8988T (cell line): Measurements from ENCODE around the gene ANKRD29.
A peak's percentile ranks its signal among the peaks of the same experiment; 100 is the strongest.

Source experiments
- DNase-seq: peaks from one replicate; pipeline ENCODE4 v3.0.0; 2011

Gene ANKRD29, protein sequence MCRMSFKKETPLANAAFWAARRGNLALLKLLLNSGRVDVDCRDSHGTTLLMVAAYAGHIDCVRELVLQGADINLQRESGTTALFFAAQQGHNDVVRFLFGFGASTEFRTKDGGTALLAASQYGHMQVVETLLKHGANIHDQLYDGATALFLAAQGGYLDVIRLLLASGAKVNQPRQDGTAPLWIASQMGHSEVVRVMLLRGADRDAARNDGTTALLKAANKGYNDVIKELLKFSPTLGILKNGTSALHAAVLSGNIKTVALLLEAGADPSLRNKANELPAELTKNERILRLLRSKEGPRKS

DNA sequence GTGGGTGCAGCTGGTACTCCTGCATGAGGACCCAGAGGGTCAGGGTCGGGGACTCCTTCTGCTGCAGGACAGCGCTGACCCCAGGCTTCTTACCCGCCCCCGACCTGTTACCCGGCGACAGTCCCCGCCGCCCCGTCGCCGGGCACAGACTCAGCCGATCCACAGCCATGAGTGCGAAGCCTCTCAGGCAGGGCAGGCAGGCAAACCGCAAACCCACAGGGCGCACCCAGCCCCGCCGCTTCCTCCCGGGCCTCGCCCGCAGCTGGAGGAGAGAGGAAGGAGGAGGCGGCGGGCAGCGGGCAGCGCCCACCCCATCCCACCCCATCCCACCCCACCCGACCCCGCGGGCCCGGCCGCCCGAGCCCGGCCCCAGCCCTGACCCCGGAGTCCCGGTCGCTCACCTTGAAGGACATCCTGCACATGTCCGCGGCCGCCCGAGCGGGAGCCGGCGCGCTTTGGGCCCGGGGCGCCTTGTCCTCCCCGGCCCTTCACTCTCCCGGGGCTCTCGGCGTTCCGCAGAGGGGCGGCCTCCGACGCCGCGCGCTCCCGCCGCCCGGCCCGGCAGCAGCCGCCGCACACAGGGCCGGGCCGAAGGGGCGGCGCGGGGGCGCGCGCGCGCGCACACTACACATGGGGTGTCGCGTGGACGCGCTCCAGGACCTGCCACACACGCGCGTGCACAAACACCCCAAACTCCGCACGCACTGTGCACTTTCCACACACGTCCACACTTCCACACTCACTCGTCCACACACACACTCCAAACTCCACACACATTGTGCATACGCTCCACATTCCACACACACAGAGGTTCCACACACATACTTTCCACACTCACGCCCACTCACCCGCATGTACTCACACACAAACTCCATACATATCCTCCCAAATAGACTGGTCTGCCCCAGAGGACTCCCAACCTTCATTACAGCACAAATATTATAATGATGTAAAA, at the start of gene ANKRD29:
ANKRD29 (minus strand) TSS at position 603 of the 955 bp plus-strand sequence; CDS start at position 422, 181 bp downstream.
- DNase-seq = peak; percentile 98

DNA sequence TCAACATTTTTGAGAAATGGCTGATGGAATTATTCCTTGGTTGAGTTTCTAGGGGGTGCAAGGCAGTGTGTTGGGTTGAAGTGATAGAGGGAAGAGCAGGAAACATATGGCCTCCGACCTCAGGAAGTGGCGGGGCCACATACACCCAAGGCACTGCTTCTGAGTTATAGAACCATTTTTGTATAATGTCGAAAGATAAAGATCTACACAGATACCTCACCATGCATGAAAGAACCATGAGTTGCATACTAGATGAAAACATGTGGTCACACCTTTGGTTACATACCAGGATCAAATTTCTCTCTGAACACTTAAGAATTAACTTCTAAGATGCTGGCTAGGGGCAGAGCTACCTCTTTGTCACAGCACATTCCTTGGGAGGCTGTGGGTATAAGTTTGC, 49.7 kb upstream of the ANKRD29 start:
- DNase-seq = no peak

DNA sequence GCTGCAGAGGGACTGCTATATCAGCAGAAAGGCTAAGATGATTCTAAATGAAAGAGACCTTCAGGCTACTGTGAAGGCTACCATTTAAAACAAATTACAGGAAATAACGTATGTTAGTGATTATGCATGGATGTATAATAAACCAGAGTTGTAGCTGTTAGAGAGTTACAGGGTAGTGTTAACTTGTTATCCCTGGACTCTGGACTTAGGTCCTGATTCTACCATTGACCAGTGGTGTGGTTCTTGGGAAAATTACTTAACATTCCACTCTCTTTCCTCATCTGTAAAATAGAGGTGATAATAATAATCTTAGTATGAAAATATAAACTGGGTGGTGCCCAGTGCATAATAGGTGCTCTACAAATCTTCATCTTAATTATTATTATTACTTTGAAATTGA, 48.7 kb upstream of the ANKRD29 start:
- DNase-seq = no peak

DNA sequence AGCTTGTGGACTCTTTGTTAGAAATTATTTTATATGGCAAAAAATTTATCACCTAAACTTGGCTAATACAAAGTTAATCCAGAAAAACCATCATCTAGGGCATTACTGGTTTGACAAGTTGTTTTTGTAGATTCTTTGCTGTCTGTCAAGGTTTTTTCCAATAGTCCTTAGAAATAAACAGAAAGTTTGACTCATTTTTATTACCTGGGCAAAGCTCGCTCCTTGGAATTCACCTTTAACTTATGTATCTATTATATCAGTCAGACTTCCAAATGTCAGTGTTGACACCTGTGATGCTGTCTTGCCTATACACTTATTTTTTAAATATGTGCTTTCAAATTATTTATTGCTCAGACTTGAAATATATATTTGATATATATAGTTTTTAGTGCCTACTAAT, 48.2 kb upstream of the ANKRD29 start:
- DNase-seq = no peak

DNA sequence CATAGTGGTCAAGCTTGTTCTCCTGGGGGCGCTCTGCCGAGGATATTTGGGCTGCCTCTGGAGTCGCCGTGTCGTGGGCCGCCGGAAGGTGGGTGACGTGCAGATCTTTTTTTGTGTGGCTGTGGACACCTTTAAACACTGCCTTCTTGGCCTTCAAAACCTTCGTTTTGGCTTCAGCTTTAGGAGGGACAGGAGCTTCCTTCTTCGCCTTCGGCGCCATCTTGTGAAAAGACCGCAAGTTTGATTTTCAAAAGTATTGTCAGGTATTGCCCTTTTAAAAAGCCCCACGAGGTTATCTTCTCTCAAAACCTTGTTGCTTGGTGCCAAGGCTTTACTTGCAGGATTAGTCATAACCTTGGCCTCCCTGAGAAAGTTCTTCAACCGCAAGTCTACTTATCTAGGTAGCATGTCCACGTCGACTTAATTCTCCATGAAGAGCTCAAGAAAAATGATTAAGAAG, 47.4 kb upstream of the ANKRD29 start:
- no peak for DNase-seq

DNA sequence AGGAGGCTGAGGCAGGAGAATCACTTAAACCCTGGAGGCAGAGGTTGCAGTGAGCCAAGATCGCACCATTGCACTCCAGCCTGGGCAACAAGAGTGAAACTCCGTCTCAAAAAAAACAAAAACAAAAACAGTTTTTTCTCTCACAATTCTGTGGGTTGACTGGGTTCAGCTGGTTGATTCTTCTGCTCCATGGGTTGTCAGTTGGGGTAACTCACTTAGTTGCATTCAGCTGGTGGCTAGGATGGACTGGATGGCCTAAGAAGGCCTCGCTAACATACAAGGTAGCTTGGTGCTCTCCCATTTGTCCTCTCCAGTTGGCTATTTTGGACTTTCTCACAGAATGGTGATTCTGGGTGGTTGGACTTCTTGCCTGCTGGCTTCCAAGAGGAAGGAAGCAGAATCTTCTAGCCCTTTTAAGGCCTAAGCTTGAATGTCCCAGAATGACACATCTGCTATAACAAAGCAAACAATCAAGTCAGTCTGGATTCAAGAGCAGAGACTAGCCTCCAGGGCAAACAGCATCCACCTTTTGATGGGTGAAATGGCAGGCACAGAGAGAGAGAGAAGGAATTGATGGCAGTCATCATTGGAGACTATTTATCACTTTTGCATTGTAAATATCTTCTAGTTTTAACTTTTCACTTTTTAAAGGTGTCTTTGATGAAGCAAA, 44.4 kb upstream of the ANKRD29 start:
- DNase-seq = no peak

DNA sequence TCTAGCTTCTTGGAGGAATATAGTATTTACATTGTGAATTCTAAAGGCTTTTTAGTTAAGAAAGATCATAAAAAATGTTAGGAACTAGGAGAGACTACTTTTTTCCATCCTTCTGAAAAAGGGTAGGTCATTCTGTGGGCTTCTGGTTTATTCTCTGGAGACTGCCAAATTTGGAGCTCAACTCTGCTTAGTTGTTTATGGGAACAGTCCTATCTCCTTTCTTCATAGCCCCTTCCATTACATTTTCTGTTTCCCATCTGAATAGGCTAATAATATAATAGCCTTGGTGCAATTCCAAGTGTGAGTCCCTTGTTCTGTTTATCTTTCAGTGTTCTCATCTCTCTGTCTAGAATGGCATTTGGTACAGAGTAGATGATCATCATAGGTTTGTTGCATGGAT, 42.1 kb upstream of the ANKRD29 start:
- no peak for DNase-seq

DNA sequence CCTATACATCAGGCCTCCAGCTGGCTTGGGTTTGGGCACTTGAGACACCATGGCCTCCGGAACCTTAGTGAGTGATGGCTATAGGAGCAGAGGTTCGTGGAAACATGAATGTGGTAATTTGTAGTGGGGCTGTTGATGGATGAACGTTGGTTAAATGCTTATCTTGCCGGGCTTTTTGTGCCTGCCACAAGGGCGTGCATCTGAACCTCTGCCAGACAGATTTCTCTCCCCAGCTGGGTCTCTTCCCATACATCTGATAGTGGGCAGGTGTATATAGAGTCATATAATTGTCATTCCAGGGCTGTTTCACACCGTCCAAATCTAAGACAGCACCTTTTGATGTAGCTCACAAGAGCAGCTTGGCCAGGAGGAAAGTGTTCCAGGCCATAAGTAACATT, 41.3 kb upstream of the ANKRD29 start:
- no peak for DNase-seq

DNA sequence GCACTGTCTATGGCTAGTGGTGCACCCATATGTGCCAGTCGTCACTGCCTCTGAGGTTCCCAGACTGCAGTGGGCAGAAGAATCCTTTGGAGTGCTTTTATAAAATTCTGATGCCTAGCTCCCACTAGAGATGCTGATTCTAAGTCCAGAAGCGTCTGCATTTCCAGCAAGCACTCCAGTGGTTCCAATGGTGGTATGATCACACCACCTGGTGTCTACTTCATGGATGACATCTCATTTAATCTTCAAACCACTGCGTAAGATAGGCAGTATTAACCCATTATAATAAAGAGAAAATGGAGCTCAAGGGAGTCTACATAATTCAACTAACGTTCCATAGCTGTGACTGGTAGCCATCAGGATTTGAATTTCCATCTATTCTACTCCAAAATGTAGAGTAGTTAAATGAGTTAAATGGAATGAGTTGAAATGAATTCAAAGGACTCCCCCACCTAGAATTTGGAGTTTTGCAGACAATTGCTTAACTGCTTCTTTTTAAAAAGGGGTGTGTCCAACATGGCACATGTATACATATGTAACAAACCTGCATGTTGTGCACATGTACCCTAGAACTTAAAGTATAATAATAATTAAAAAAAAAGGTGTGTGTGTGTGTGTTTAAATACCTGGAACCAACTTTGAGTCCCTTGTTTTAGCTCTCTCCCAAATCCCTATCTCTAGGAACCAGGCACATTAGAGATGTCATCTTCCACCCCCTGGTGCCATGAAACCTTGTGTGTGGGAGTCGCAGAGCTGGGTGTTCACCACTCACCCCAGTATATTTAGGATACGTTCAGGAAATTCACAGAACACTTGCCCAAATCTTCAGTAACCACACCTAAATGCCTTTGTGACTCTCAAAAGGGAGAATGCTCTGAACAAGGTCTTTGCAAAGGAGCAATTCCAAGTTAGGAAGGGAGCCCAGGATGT, 40.6 kb upstream of the ANKRD29 start:
- DNase-seq = peak; percentile 52

DNA sequence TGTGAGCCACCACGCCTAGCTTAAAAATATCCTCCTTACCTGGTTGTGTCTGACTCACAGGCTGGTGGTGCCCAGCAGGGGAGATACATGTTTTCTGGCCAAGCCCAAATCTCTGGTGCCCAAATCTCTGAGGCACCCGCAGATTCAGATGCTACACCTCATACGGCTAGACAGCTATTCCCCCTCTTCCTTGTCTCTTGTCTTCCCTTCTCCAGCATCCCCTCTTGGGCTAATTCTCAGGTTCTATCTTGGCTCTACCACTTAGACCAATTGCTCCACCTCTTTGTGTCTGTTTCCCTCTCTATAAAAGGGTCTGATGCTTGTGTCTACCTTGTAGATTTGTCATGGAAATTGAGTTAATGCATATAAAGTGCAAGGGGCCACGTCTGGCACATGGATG, 39.9 kb upstream of the ANKRD29 start:
- no peak for DNase-seq

DNA sequence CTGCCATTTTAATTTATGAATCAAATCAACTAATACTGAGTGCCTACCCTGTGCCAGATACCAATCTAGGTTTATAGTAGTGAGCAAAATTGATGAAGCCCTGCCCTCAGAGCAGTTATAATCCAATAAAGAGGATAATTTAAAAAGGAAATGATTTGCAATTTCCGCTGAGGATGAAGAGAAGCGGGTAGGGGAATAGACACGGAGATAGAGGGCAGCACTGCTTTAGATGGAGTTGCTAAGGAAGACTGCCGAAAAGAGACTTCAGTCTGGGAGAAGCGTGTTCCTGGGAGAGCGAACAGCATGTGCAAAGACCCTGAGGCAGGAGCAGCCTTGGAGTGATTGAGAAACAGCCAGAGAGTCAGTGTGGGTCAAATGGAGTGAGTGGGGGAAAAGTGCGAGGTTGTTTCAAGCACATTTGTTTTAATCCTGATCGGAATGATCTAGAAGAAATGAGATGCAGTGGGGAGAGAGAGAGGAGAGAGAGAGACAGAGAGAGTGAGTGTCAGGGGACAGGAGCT, 38.9 kb upstream of the ANKRD29 start:
- DNase-seq = no peak

DNA sequence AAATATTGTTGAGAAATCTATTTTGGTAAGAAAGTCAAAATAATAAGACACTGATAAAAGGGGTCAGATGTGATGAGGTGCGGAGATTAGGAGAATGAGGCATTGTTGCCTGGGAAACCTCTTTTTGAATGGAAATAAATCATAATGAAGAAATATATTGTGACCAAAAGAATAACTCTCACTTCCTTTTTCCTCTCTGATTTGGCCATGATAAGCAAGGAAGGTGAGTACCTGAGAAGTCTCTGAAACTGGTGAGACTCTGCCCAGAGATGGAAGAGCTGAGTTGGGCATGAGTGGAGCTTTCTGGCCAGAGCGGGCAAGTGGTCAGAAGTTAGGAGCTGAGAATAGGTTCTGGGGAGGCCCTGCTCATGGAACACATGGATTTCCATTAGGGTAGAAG, 38.3 kb upstream of the ANKRD29 start:
- DNase-seq = no peak

DNA sequence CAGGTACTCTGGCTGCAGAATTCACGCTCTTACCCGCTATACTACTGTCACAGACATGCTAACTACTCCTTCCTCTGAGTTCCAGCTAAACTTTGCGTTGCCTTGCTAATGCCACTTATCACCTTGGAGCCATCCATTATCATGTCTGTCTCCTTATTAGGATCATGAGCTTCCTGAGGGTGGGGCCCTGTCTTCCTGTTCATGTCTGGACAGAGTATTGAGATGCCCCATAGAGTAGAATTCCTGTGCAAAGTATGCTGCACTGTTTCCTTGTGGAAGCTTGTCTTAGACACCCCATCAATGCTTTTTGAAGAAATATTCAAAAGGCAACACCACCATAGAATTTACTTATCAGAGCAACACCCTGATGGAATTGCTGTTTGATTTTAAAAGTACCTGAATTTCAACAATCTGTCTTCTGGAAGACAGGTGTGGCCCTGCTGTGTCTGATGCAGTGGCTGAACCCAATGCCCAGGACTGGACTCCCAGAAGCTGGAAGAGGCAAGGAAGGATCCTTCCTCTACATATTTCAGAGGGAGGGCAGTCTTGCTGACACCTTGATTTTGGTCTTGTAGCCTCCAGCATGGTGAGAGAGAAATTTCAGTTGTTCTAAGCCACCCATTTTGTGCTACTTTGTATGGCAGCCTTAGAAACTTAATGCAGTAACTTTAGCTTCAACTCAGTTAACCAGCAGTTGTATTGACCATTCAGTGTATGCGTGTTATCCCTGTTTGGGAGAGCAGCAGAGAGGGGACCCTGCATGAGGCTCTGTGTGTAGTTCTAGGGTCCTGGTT, 32.1 kb upstream of the ANKRD29 start:
- DNase-seq = no peak

DNA sequence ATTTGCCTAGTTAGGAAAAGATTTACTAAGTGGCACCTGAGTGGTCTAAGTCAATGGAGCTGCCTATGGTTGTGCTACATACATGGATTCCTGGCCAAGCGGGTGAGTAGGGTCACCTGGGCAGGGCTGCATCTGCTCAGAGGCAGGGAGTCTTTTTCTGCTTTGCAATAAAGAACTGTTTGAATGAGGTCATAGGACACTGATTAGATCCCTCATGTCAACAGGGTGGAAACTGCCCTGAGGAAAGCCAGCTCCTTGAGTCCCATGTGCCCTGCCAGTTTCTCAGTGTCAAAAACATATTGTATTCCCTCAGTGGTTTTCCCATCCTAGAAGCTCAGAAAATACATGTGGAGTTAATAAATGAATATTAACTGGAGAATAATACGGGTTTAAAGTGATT, 31.1 kb upstream of the ANKRD29 start:
- DNase-seq = no peak

DNA sequence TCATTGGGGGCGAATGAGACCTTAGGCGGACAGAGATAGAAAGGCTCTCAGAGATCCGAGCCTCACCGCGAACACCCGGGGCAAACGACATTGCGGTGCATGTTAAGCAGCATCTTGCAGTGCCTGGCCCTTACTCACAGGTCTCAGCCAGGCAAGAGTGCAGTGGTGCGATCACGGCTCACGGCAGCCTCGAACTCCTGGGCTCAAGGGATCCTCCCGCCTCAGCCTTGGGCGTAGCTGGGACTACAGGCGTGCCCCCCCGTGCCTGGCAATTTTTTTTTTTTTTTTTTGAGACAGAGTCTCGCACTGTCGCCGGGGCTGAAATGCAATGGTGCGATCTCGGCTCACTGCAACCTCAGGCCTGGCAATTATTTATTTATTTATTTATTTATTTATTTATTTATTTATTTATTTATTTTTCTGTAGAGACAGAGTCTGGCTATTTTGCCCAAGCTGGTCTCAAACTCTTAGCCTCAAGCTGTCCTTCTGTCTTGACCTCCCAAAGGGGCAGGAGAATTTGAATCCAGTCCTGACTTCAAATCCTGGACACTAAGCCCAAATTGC, 27.9 kb upstream of the ANKRD29 start:
- DNase-seq = no peak

DNA sequence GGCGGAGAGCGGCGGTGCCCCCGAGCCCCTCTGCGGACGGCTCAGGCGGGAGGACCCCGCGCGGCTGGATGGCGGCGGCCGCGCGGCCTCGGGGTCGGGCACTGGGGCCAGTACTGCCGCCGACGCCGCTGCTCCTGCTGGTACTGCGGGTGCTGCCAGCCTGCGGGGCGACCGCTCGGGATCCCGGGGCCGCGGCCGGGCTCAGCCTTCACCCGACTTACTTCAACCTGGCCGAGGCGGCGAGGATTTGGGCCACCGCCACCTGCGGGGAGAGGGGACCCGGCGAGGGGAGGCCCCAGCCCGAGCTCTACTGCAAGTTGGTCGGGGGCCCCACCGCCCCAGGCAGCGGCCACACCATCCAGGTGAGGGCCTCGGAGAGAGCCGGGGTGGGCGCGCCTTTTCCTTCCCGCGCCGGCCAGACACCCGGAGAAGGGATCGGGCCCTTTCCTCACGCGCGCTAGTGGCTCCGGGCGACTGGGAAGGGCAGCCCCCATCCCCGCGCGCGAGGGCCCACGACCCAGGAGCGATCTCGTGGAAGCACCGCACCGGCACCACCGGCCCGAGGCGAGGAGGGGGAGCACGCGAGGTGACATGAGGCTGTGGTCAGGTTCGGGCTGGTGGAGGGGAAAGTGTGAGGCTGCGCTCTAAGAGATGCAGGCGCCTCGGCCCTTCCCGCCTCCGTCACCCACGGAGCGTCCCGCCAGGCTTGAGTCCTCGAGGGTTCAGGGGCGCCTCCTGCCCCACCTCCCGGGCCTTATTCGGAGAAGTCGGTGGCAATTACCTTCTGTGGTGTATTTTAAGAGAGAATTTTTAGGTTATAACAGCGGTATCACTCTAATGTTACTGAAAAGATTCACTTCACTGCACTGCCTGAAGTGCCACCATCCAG, 27.1 kb upstream of the ANKRD29 start:
- no peak for DNase-seq

DNA sequence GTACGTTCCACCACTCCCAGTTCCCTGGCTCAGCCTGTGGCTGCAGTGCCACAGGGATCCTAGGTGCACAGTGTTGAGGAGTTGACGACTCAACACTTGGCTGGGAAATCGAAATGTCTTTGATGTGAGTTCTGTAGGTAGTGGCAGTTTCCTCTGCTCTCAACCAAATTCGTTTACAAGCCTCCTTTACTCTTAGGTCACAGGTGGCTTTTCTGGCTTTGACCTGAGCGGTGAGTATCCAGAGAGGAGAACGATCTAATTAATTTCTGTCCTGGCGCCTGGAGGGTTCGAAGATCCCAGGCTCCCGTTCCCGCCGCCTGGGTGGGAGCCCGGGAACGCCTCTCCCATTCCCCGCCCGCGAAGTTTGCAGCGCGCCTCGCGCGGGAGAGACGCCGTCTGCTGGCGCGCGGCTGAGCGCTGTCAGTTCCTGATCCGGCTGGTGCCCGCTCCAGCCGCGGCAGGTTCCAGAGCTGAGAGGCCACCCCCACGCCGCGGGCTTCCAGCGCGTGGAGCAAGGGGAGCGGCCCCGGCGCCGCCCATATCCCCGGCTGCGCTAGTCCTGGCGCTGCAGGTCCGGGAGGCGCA, 26.4 kb upstream of the ANKRD29 start, which contains the start of gene LAMA3:
LAMA3 (plus strand) TSS at position 423 of the 585 bp plus-strand sequence. CDS start 231 bp downstream, outside the sequence.
- DNase-seq = peak; percentile 98

DNA sequence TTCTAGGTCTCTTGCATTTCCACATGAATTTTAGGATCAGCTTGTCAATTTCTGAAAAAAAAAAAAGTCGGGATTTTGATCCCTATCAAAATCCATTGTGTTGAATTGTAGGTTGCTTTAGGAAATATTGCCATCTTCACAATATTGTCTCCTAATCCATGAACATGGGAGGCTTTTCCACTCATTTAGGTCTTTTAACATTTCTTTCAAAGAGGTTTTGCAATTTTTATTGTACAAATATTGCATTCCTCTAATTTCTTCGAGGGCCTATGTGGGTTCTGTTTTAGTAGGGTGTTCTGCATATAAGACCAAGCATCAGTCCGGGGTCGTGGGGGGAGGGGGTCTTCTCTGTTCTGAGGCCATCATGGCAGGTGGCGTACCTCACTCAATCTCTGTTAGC, 25.8 kb upstream of the ANKRD29 start:
- no peak for DNase-seq

DNA sequence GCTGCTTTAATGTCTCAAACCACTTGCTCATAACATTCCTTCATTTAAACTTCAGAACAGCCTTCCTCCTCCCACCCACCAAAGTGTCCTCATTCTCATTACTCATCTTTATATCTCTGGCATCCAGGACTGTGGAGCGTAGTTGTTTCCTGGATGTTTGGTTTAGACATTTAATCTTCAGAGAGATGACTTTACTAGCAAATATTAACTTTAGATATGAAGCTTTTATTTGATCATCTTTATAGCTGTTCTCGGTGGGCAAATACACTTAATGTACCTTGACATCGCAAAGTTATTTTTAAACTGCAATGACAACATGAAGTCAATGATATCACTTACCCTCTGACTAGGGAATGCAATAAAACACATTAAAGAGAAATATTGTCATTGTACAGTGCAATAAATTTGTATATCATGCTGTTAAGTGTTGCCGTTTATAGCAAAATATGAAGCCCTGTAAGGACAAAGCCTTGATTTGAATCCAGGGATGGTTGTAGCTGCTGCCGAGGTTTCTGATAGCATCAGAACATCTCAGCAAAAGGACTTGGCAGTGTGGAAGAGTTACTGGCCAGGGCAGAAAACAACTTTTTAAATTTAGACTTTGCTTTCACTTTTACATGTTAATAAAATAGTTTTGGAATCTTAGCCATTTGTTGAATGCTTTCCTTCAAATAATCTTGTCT, 21.9 kb upstream of the ANKRD29 start:
- DNase-seq = no peak
